HG03521 (cell line): ENCODE data around the gene PAQR5.
"Not testable (repeated sequence)": the region's sequence is repeated elsewhere in the genome, so short reads cannot be mapped to it uniquely, and the experiment has no call there.

Experiments used
- ATAC-seq: cut with Tn5 transposase; IDR thresholded peaks from one replicate; pipeline ENCODE4 v1.9.1; 2021; ENCODE audit warnings: mild to moderate bottlenecking, moderate library complexity; ENCODE audit not compliant: unreplicated experiment

Gene PAQR5

DNA sequence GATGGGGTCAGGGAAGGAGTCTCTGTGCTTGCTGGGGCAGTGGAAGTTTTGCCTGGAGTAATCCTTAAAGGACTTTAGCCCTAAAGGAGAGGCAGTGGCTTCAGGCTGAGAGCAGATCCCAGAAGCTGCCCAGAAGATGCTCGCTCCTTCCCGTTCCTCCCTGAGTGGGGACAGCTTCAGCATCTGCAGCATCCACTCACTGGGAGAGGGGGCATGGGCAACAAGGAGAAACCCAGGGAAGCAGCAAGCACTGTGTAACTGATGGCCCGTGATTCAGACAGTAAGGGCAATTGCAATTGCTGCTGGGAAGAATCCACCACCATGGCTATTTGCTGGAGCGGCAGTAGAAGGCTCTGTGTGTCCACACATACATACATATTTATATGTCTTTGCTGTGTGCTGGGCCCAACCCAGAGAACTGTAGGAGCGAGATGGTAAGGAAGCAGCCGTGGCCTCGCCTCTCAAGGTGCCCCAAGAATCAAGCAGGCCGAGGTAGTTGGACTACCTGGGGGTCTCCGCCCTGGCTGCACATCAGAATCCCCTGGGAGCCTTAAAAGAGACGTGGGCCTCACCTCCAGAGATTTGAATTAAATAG is 5.8 kb upstream of the PAQR5 start:
- ATAC-seq = no peak

DNA sequence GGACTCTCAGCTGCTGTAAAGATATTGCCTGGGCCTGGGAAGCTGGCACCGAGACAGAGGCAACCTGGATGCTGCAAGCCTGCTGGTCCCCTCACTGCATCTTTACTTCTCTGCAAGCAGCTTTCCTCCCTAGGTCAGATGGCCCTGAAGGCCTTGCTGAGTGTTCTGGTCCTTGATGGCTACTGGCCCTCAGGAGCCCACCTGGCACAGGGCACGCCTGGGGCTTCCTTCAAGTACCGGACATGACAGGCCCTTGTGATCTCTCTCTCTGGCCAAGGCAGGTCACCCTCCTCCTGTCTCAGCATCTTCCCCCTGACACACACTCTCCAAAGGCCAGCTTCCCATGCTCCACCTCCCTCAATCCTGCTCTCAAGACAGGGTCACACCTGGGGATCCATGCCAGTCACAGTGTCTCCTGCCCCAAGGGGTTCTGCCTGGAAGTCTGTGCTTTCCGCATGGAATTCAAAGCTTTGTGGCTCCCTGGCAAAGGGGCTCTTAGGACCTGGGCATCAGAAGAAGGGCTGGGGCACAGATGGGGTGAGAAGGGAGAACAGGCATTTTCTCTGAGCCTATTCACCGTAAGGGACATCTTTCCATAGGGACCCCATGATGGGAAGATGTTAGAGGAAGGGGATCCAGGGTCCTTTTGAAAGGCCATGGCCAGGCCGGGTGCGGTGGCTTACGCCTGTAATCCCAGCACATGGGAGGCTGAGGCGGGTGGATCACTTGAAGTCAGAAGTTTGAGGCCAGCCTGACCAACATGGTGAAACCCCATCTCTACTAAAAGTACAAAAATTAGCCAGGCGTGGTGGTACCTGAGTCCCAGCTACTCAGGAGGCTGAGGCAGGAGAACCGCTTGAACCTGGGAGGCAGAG is 4.7 kb upstream of the PAQR5 start:
- ATAC-seq = no peak

DNA sequence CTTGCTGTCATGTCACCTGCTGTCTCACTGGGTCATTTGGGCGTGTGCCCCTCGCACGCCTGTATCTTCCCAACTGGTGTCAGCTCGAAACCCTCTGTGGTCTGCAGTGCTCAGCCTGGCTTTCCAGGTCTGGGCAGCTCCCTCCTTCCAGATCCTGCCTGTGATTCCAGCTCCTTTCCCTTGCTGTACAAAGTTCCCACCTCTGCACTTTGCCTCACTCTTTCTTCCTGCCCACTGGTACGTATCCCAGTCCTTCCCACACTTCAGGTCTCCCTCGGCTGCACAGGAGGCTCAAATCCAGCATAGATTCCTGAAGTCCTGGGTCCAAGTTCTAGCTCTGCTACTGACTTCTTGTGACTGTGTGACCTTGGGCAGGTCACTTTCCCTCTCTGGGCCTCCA is 2.1 kb upstream of the PAQR5 start:
- ATAC-seq = no peak

DNA sequence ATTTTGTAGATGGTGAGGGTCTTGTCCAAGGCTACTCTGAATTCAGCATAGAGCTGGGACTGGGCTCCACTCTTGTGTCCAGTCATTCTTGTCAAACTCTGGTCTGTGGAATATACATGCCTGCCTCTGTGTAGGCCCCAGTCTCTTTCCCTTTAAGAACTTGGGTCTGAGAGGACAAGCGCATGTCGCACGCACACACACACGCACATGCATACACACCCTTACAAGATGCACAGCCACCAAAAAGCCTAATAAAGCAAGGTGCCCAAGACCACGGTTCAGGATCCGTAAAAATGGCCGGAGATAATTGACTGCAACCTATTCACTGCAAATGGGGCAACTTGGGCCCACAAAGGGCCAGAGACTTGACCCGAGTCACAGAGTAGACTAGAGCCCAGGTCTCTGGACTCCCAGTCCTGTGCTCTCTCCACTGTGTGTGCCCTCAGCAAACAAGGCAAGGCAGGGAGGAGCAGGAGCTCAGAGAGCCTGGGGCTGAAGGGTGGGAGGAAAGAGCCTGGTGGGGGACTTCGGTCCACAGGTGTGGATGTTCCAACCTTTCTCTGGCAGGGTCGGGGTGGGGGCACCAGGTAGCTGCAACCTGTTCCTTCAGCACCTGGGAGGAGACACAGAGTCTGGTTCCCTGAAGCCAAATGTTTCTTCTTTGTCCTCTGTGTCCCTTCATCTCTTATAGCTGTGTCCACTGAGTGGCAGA is 914 bp upstream of the PAQR5 start:
- ATAC-seq = no peak

DNA sequence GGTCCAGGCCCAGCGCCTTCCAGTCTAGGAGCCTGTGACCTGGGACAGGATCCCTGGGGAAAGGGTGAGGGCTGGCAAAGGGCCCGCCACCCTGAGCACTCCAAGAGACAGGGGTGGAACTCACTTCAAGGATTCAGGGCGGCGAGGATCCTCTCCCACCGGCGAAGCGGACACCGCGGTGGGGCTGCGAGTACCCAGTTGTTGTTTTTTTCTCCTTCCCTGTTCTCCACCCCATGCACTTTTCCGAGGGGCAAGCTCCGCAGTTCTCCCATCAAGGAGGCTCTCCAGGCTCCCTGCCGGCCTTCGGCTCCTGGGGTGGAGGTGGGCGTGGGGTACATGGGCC is 387 bp upstream of the PAQR5 start:
- no peak for ATAC-seq

DNA sequence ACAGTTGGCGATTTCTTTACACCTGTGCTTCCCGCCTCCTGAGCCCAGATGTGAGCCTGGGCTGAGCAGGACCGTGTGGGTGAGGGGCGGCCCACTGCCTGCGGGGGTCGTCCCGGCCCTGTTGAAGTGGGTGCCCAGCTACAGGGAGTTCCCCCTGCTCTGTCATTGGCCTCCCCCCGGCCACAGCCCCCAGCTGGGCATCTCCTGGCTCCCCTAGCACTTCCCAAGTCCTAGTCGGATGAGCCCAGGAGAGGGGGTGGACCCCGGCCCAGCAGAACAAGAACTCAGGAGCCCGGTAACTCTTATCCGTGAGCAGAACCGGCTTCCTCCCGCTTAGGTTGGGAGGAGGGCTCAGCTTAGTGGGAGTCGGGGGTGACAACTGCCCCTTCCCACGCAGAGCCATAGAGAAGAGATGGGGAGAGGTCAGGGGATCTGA is 757 bp downstream of the PAQR5 start:
- ATAC-seq = no peak

DNA sequence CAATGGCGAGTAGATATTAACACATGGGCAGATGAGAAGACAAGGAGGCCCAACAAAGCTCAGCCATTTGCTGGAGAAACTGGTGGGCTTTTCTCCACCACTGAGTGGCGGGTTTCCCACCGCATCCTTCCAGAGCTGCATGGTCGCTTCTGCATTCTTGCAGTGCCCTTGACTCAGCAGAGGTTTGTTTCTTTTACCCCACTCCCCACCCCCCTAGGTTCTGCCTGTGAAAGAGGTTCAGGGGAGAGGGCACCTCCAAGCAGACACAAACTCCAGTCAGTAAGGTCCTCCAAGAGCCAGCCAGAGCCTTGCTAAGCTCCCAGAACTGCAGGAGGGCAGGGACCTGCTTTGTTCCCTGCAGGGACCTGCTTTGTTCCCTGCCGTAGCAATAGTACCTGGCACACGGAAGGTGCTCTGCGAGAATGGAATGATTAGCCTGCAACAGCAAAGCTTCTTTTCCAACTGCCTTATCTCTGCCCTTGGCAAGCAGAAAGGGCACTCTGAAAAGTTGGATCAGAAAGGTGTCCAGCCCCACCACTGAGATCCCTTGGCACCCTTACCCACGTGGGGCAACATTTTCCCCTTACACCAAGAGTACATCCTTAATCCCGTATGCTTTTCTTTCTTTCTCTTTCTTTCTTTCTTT is 1.4 kb downstream of the PAQR5 start:
- no peak for ATAC-seq

DNA sequence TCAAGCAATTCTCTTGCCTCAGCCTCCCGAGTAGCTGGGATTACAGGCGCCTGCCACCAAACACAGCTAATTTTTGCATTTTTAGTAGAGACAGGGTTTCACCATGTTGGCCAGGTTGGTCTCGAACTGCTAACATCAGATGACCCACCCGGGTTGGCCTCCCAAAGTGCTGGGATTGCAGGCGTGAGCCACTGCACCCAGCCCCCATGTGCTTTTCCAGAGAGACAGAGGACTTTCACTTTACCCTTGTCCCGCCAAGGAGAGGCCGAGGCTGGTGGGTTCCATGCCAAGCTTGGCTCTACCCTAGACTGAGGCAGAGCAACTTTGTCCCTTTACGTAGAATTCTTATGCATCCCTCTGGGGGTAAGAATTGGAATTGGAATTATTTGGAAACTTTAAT is 2.4 kb downstream of the PAQR5 start:
- not testable (repeated sequence) for ATAC-seq

DNA sequence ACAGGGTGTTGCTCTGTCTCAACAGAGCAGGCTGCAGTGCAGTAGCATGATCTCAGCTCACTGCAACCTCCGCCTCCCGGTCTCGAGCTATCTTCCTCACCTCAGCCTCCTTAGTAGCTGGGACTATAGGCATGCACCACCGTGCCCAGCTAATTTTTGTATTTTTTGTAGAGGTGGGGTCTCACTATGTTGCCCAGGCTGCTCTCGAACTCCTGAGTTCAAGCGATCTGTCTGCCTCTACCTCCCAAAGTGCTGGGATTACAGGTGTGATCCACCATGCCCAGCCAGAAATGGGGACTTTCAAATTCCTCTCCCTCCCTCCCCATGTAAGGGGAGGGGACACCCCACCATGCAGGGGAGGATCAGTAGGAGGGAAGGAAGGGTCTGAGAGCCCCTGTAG is 3.4 kb downstream of the PAQR5 start:
- not testable (repeated sequence) for ATAC-seq

DNA sequence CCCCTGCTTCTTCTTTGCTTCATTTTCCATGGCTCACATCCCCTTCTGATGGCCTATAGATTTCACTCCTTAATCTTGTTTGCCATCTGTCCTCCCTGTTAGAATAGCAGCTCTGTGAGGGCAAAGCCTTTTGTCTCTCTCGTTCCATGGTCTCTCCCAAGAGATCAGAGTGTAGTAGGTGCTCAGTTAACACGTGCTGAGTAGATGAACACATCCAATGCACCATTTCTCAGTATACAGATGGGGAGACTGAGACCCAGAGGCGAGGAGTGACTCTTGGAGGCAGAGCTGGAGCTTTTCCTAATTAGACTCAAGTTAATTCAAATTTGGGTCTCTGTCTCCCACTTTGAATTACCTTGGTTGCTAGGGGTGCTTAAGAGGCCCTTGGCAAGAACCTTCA is 4.2 kb downstream of the PAQR5 start:
- ATAC-seq = no peak

DNA sequence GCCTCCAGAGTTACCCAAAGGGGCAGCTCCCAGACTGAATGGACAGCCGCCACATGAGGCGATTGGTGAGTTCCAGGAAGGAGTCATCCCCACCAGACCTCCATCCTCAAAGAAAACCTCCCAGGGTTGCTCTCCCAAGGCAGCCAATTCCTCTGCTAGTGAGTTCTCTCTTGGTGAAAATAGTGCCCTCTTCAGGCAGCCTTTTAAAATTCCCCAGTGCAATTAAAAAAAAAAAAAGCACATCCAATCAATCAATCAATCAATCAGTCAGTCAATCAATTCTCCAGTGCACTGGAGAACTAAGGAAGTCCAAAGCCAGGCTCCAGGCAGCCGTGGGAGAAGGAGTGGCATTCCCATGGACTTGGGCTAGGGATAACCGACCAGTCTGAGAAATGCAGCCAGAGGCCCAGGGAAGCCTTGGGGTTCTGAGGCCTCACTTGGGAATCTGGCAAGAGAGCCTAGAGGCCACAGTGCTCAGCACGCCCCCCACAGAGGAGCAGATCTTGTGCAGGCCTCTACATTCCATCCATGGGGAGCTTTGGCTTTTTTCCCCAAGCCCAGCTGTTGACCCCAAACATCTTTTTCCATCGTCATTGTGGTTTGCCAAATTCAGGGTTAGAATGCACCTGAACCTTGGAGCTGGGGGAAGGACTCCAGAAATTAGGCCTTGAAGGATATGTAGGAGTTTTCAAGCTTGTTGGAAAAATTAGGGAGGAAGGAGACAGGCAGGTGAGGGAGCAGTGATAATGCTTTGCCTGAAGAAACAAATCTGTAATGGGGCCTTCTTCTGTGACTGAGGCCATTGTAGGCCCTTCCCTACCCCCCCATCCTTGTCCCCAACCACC is 4.8 kb downstream of the PAQR5 start:
- no peak for ATAC-seq

DNA sequence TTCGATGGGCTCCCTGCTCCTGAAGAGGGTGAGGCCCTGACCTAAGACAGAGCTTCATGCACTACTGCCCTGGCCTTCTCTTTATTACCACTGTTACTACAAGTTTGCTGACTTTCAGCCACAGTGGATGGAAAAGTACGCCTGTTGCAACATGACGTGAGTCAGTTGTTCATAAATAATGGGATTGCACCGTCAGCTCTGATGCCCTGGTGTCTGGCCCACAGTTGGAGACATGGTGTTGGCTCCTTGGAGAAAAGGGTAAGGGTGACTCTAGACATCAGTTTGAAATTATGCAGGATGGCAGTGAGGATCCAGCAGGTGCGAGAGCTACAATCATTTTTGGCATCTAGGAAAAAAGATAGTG is 5.5 kb downstream of the PAQR5 start:
- no peak for ATAC-seq

DNA sequence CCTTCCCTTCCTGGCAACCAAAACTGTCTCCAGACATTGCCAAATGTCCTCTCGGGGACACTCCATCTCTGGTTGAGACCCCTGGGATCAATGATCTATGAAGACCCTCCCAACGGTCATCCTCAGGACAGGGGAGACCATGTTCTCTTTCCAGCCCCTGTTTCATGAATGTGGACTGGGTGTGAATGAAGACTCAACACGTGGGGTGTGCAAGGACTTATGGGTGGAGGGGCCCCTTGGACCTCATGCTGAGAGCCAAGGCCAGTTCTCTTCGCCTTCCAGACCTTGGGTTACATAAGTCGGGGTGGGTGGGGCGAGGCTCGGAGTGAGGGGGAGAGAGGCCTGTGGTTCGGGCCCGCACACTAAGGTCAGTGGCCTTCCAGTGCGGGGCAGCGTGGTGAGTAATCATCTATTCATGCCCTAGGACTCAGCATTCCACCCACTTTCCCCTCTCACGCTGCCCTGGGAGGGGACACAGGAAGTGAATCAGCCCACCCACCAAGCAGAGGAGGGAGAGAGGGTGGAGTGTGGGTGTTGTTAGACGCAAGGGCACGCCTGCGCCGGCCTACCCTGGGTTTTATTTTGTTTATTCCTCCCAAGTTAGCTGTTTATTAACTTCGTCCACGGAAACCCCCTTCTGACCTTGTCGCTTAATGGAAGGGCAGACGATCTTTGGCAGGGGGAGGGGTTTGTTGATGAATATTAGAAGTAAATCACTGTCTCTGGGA is 6.7 kb downstream of the PAQR5 start:
- ATAC-seq = no peak

DNA sequence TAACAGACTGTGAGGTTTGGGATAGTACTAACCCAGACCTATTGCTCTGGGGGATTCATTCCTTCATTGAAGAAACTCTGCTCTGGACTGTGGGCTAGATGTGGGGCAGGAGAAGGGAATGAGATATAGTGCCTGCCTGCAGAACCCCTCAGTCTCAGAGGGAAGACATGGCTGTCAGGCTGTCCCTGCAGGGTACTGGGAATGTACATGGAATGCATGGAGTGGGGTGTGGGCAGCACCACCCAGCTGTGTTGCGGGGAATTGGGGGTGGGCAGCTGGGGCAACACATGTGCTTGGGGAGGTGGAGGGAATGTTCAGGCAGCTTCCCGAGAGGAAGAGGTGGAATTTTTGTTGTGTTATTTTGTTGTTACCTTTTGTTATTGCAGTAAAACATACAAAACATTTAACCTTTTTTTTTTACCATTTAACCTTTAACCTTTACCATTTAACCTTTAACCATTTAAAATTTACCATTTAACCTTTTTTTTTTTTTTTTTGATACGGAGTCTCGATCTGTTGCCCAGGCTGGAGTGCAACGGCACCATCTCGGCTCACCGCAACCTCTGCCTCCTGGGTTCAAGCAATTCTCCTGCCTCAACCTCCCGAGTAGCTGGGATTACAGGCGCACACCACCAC is 7.3 kb downstream of the PAQR5 start:
- ATAC-seq = no peak

DNA sequence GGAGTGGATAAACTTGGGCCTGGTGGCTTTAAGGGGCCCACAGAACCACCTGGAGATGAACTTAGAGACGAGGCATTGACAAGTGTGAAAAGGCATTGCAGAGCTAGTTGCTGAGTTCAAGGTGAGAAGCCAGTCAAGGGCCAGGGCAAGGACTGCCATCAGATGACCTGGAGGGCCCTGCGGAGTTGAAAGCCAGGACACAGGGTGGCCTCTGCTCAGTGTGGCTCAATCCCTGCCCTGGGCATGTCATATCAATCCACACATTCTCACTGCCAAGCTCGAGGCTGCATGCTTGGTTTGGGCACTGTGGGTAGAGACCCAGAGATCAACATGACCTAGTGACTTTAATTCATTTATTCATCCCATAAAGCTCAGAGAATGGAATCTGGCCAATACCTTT is 9.2 kb downstream of the PAQR5 start:
- no peak for ATAC-seq

DNA sequence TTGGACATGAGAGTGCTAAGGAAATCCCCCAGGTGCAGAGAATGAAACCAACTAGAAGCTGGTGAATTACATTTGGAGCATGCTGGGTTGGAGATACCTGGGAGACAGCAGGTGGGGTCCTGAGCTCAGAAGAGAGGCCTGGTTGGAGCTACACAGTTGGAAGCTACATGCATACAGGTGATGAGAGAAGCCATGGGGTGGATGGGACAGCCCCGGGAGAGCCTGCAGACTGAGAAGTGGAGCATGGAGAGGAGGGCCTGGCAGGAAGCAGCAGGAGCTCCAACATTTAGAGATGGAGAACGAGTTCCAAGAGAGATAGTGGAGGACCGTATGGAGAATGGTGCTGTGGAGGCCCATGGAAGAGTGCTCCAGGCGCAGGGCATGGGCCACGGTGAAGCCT is 10.2 kb downstream of the PAQR5 start:
- no peak for ATAC-seq

DNA sequence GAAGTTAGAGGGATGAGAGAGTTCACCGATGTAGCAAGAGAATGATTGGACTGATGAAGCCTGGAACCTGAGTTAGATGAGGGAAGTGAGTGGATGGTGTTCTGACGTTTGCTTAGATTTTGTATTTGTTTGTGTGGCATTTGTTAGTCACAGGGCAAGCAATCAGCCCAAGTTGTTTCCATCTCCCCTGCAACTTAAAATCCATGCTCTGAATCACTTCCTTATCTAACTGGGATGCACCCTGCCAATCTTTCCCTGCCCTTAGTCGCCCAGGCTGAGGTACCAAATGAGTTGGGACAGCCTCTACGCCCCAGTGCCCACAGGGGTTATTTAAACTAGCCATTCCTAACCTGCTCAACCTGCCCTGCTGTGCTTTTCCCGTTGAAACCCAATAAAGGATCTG is 12.6 kb downstream of the PAQR5 start:
- ATAC-seq = no peak

DNA sequence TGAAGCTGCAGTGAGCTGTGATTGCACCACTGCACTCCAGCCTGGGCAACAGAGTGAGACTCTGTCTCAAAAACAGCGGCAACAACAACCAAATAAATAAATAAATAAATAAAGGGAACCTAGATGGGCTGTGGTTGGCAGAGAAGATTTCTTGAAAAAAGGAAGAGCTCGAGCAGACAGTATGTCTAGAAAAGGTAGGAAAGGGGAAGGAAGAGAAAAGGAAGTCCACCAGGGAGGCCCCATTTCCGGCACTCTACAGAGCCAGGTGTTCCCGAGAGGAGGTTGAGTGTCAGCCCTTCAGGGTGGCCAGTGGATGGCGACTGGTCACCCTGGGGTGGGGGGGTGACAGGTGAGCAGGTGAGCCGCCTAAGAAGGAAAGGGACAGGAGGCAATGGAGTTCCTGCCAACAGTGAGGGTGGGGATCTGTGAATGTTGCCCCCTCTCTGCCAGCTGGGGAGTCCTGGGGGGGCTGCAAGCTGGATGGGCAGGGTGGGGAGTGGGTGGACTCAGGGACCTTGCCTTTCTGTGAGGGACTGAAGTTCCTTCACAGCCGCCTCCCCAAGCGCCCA is 14.8 kb downstream of the PAQR5 start:
- no peak for ATAC-seq

DNA sequence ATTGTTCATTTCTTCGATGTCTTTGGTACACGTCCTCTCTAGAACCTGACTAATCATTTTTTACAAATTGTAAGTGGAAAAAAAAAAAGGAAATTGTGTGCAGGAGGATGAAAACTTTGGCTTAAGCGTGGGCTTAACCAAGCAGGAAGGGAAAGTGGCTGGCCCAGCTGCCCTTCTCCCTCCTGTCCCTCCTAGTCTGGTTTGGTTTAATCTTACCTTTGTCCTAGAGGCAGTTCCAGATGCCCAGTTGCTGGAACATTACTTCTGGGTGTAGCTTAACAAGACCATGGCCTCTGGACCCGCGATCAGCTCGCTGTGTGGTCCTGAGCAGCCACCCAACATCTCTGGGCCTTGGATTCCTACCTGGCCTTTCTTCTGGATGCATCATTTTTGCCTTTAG is 15.4 kb downstream of the PAQR5 start:
- no peak for ATAC-seq
